ENCODE results near the gene AGBL5. TPM values are rescaled to one million over a fixed set of nuclear protein-coding genes. Genes with fewer than 3 reads are reported as not detected.

AGBL5 gene
- total and polyA plus RNA-seq, 2 of the 13 experiments (the other 11 are each of a cell fraction or from before 2014, with no cell fraction given): 55.9 to 73.3 TPM

DNA sequence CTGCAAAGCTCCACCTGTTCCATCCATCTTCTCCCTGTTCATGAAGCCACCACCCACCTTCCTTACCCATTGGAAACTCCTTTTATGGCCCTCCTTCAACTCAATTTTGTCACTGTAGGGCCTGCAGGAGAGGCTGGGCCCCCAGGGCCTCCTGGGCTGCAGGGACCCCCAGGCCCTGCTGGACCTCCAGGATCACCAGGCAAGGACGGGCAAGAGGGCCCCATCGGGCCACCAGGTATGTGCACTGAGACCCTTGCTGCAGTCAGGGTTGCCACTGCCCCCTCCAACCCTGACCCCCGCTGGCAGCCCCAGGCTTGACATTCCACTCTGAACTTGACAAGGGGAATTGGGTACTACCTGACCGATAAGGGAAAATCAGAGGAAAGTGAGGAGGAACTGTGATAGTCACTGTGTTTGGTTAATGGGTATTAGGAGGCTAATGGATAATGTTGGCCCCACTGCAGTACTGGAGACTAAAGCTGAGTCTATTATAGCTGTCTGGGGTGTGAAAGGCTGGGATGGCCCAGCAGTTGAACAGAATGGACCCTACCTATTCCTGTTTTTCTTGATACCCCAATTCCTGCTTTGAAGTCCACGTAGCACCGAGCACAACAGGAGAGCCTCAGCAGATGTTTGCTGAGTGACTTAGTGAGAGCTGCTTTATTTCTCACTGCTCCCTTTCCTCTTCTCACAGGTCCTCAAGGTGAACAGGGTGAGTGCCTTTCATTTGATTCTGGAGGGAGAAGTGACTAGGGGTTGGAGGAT is 33.0 kb downstream of the AGBL5 start:
- no peak overlapping the region for H2AFZ ChIP-seq (ENCODE audit: low read length)
- H3K9me3 ChIP-seq (ENCODE audit: low read length): no peaks in the 10 kb centered on the region
- FAIRE-seq: no peak
- 0 out of 6 replicates have a peak overlapping the region, but pooled peaks of 1 of the 3 experiments have one; percentile 15 for H3K4me3 ChIP-seq (replicated peaks in 1 of 3; ENCODE audit: insufficient read depth in 1 of 3, low read depth in 2 of 3, low read length in 3 of 3)
- CTCF ChIA-PET (ENCODE audit: low intra/inter-chr PET ratio, low total read pairs): no interaction called here
- DNase-seq (ENCODE audit: low spot score): no peak
- H3K4me1 ChIP-seq (ENCODE audit: insufficient read depth, low read length): peaks cover 76% of the 10 kb centered on the region
- H3K79me2 ChIP-seq (ENCODE audit: insufficient read depth, low read length): peaks cover 28% of the 10 kb centered on the region
- BruUV-seq (replicated peaks): no TSS peak
- no peaks in the 10 kb centered on the region for H4K20me1 ChIP-seq (ENCODE audit: insufficient read depth, low read length)
- H3K4me2 ChIP-seq (ENCODE audit: low read depth, low read length): peak overlapping the region; percentile 52
- H3K36me3 ChIP-seq (replicated peaks in 1 of 2; ENCODE audit: control insufficient read depth in 1 of 2, insufficient read depth in 2 of 2, low read length in 2 of 2): no peaks in the 10 kb centered on the region; a peak in 2 of 5 replicates
- H3K27me3 ChIP-seq (ENCODE audit: control insufficient read depth in 1 of 2, insufficient read depth in 2 of 2, low read length in 2 of 2): no peaks in the 10 kb centered on the region
- intact Hi-C loops (cut with micrococcal nuclease; ENCODE audit: unreplicated experiment): loop anchor here (5.0 to 10.0 kb wide), 3 partner anchors 50 to 1163 kb away; partner anchors contain the start of gene TMEM214
- in situ Hi-C loops (cut with HindIII; ENCODE audit: extremely low pct_ligation_motif_present, low pct_unique_long_range_greater_than_20kb): no loop called here
- 58% methylated on average over 6 of the region's 6 CpGs for WGBS (ENCODE audit: low lambda C conversion rate)
- peak overlapping the region; percentile 51 for H3K9ac ChIP-seq (ENCODE audit: insufficient read depth, low read depth, low read length)
- no peak overlapping the region for H3K27ac ChIP-seq (ENCODE audit: extremely low read length, insufficient read depth, low read length)
- POLR2A ChIA-PET: interaction anchor here (0.9 to 9.2 kb wide), 11 partner anchors 8 to 128 kb away, joined by 3 to 106 read pairs (median 4); partner anchors contain the start of genes ABHD1, AGBL5, ATRAID and OST4
- ATAC-seq: no peak
- TF ChIP-seq KDM5B (CRISPR knock-in tag; IDR thresholded peaks at IDR 0.05; ENCODE audit: borderline replicate concordance): peak; percentile 19; the same call in 1 of the 2 replicates
- TF ChIP-seq ZNF143 (CRISPR knock-in tag; IDR thresholded peaks at IDR 0.05): 0 out of 2 replicates have a peak, but pooled peaks have one; percentile 2
- TF ChIP-seq SOX6 (IDR thresholded peaks at IDR 0.05): no peak
- no peak for TF ChIP-seq SOX6 (CRISPR knock-in tag; IDR thresholded peaks at IDR 0.05)
- TF ChIP-seq NR2F6 (IDR thresholded peaks at IDR 0.05): no peak
- TF ChIP-seq NR2F6 (CRISPR knock-in tag; IDR thresholded peaks at IDR 0.05): 0 out of 2 replicates have a peak, but pooled peaks have one; percentile 3
- TF ChIP-seq, protein P1, sequence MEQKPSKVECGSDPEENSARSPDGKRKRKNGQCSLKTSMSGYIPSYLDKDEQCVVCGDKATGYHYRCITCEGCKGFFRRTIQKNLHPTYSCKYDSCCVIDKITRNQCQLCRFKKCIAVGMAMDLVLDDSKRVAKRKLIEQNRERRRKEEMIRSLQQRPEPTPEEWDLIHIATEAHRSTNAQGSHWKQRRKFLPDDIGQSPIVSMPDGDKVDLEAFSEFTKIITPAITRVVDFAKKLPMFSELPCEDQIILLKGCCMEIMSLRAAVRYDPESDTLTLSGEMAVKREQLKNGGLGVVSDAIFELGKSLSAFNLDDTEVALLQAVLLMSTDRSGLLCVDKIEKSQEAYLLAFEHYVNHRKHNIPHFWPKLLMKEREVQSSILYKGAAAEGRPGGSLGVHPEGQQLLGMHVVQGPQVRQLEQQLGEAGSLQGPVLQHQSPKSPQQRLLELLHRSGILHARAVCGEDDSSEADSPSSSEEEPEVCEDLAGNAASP (CRISPR knock-in tag; IDR thresholded peaks at IDR 0.05; ENCODE audit: borderline replicate concordance): 0 out of 2 replicates have a peak, but pooled peaks have one; percentile 13
- peak; percentile 18; the same call in 1 of the 2 replicates for TF ChIP-seq POLR2AphosphoS5 (IDR thresholded peaks at IDR 0.05; ENCODE audit: low read depth, low read length)
- 0 out of 2 replicates have a peak, but pooled peaks have one; percentile 1 for TF ChIP-seq SALL2 (CRISPR knock-in tag; IDR thresholded peaks at IDR 0.05)
- TF ChIP-seq ZNF3 (CRISPR knock-in tag; IDR thresholded peaks at IDR 0.05): peak; percentile 65; the same call in 1 of the 2 replicates
- TF ChIP-seq, protein P2, sequence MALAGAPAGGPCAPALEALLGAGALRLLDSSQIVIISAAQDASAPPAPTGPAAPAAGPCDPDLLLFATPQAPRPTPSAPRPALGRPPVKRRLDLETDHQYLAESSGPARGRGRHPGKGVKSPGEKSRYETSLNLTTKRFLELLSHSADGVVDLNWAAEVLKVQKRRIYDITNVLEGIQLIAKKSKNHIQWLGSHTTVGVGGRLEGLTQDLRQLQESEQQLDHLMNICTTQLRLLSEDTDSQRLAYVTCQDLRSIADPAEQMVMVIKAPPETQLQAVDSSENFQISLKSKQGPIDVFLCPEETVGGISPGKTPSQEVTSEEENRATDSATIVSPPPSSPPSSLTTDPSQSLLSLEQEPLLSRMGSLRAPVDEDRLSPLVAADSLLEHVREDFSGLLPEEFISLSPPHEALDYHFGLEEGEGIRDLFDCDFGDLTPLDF (CRISPR knock-in tag; IDR thresholded peaks at IDR 0.05): no peak
- TF ChIP-seq RARG (CRISPR knock-in tag; IDR thresholded peaks at IDR 0.05; ENCODE audit: low read depth): no peak
- TF ChIP-seq SRY (CRISPR knock-in tag; IDR thresholded peaks at IDR 0.05): 0 out of 2 replicates have a peak, but pooled peaks have one; percentile 32
- TF ChIP-seq RFXAP (CRISPR knock-in tag; IDR thresholded peaks at IDR 0.05; ENCODE audit: borderline replicate concordance): 0 out of 2 replicates have a peak, but pooled peaks have one; percentile 4
- TF ChIP-seq, protein P3, sequence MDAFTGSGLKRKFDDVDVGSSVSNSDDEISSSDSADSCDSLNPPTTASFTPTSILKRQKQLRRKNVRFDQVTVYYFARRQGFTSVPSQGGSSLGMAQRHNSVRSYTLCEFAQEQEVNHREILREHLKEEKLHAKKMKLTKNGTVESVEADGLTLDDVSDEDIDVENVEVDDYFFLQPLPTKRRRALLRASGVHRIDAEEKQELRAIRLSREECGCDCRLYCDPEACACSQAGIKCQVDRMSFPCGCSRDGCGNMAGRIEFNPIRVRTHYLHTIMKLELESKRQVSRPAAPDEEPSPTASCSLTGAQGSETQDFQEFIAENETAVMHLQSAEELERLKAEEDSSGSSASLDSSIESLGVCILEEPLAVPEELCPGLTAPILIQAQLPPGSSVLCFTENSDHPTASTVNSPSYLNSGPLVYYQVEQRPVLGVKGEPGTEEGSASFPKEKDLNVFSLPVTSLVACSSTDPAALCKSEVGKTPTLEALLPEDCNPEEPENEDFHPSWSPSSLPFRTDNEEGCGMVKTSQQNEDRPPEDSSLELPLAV (CRISPR knock-in tag; conservative IDR thresholded peaks at IDR 0.05; ENCODE audit: low read depth): no peak
- TF ChIP-seq ZNF547 (CRISPR knock-in tag; IDR thresholded peaks at IDR 0.05): 0 out of 2 replicates have a peak, but pooled peaks have one; percentile 8
- 0 out of 2 replicates have a peak, but pooled peaks have one; percentile 5 for TF ChIP-seq GATAD2A (CRISPR knock-in tag; IDR thresholded peaks at IDR 0.05)
- TF ChIP-seq ZNF614 (CRISPR knock-in tag; IDR thresholded peaks at IDR 0.05; ENCODE audit: borderline replicate concordance): no peak; the same call in 1 of the 2 replicates
- TF ChIP-seq HNRNPLL (IDR thresholded peaks at IDR 0.05; ENCODE audit: low read depth, low read length, poor library complexity, severe bottlenecking): no peak
- 0 out of 2 replicates have a peak, but pooled peaks have one; percentile 35 for TF ChIP-seq EED (CRISPR knock-in tag; IDR thresholded peaks at IDR 0.05)
- peak; percentile 2; the same call in 1 of the 2 replicates for TF ChIP-seq AHR (CRISPR knock-in tag; IDR thresholded peaks at IDR 0.05)

Data from HepG2 (cell line).